NB4 (cell line): ENCODE results near the gene AGAP1.

Source experiments
- MYC ChIP-seq: IDR thresholded peaks from 2 replicates; pipeline ENCODE4 v1.6.1; 2011; ENCODE audit warnings: low read depth, low read length
- POLR2A ChIP-seq: IDR thresholded peaks from 2 replicates; pipeline ENCODE4 v1.6.1; 2011; ENCODE audit warnings: mild to moderate bottlenecking; ENCODE audit not compliant: insufficient read length; ENCODE audit errors: extremely low read depth
- TF ChIP-seq, protein P1 (sequence below): IDR thresholded peaks from one replicate; pipeline ENCODE4 v1.5.1; 2012; ENCODE audit warnings: low read depth, low read length
- TF ChIP-seq, protein P2 (sequence below): IDR thresholded peaks from 2 replicates; pipeline ENCODE4 v1.6.1; 2011; ENCODE audit warnings: low read depth, low read length

DNA sequence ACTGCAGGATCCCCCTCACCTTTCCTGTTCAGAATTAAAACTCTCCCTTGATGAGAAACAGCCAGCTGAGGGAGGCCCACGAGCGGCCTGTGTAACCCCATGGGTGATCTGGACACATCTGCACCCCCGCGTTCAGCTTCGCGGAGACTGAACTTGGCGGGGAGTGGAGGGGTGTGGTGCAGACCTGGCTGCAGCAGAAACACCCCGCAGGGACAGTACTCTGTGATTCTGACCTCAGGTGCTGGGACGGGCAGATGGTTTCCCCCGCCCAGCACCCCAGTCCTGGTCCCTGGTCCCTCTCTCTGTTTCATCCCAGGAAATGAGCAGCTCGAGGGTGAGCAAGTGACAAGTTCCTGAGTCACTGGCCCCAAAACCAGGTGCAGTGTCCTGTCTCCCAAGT, 633.2 kb downstream of the AGAP1 start:
- TF ChIP-seq POLR2A, result no peak
- TF ChIP-seq, protein P1, sequence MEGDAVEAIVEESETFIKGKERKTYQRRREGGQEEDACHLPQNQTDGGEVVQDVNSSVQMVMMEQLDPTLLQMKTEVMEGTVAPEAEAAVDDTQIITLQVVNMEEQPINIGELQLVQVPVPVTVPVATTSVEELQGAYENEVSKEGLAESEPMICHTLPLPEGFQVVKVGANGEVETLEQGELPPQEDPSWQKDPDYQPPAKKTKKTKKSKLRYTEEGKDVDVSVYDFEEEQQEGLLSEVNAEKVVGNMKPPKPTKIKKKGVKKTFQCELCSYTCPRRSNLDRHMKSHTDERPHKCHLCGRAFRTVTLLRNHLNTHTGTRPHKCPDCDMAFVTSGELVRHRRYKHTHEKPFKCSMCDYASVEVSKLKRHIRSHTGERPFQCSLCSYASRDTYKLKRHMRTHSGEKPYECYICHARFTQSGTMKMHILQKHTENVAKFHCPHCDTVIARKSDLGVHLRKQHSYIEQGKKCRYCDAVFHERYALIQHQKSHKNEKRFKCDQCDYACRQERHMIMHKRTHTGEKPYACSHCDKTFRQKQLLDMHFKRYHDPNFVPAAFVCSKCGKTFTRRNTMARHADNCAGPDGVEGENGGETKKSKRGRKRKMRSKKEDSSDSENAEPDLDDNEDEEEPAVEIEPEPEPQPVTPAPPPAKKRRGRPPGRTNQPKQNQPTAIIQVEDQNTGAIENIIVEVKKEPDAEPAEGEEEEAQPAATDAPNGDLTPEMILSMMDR, result no peak
- TF ChIP-seq, protein P2, sequence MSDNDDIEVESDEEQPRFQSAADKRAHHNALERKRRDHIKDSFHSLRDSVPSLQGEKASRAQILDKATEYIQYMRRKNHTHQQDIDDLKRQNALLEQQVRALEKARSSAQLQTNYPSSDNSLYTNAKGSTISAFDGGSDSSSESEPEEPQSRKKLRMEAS, result no peak
- no peak for TF ChIP-seq MYC
